A673 (cell line): ENCODE data around the gene DIS3L2.

Experiments
- CTCF ChIP-seq: fragments of 300-800, 200-600 bp; sonication (generic); conservative IDR thresholded peaks from 2 replicates; pipeline ENCODE4 v1.5.1; 2017; ENCODE audit warnings: low read depth, mild to moderate bottlenecking, antibody characterized with exemption, low read length, moderate library complexity, mixed read lengths
- EZH2 ChIP-seq: fragments of 200-600 bp; sonication (generic); IDR thresholded peaks from 2 replicates; pipeline ENCODE4 v1.6.1; 2017; ENCODE audit warnings: borderline replicate concordance, low read depth, mild to moderate bottlenecking, mixed read lengths, antibody characterized with exemption, low read length; ENCODE audit not compliant: poor library complexity, severe bottlenecking

DNA sequence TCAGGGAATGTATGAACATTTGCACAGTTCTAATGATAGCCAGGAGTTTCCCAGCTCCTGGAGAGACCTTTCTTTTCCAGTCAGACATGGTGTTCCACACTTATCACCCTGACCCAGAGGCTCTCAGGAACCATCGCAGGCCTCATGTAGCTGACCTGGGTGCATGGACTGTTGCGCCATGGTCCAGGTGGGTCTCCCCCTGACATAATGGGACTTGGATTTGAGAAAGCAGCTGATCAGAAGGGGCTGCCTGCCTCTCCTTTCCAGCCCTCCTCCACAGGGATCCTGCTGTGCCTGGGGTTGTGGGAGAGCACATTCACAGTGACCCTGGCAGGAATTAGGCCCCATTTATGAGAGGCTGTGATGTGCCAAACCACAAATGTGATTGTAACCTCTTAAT, 283.6 kb downstream of the DIS3L2 start:
- TF ChIP-seq EZH2 (no peak), CTCF (no peak)
